HG03060 (cell line): ENCODE results near the gene PSD2.
"Not testable (repeated sequence)": the region's sequence is repeated elsewhere in the genome, so short reads cannot be mapped to it uniquely, and the experiment has no call there.

Experiments
- ATAC-seq: cut with Tn5 transposase; IDR thresholded peaks from one replicate; pipeline ENCODE4 v1.9.1; 2021; ENCODE audit warnings: low read depth, moderate number of reproducible peaks; ENCODE audit not compliant: unreplicated experiment

Gene PSD2

GRCh38 chr5:139788294-139788910 is 7.2 kb upstream of the PSD2 start:
- ATAC-seq = no peak

DNA sequence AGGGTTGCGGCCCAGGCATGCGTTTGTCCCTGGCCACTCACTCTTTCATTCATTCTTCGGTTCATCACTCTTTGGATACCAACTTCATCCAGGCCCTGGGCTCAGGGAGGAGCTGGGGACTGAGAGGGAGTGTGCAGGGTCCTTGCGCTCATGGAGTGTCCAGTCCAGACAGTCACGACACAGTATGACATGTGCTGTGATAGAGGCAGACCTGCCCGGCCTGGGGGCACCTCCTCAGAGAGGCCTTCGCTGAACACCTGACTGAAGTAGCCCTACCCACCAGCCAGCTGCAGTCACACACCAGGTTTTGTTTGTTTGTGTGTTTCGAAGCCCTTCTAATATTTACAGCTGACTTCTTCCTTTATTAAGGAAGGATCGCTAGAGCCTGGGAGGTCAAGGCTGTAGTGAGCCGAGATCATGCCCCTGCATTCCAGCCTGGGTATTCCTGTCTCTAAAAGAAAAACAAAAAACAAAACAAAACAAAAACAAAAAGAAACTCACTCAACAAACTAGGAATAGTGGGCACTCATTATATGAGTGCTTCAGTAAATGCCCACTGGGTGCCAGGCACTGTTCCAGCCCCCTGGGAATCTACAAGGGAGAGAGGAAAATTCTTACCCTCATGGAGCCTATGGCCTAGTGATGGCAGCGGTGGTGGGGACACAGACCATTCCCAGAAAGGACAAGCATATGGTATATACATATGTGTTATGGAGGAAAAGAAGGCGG is 6.3 kb upstream of the PSD2 start:
- no peak for ATAC-seq

- ATAC-seq = no peak
These were observed 5.8 kb upstream of the PSD2 start for GRCh38 chr5:139789845-139790189.

- ATAC-seq = no peak
These were observed 3.4 kb upstream of the PSD2 start for GRCh38 chr5:139792218-139792617.

DNA sequence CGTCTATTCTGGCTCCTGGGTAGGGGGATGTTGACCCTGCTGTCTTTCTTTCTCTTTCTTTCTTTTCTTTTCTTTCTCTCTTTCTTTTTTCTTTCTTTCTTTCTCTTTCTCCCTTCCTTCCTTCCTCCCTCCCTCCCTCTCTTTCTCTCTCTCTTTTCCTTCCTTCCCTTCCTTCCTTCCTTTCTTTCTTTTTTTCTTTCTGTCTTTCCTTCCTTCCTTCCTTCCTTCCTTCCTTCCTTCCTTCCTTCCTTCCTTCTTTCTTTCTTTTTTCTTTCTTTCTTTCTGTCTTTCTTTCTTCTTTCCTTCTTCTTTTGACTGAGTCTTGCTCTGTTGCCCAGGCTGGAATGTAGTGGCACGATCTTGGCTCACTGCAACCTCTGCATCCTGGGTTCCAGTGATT is 3.0 kb upstream of the PSD2 start:
- not testable (repeated sequence) for ATAC-seq

DNA sequence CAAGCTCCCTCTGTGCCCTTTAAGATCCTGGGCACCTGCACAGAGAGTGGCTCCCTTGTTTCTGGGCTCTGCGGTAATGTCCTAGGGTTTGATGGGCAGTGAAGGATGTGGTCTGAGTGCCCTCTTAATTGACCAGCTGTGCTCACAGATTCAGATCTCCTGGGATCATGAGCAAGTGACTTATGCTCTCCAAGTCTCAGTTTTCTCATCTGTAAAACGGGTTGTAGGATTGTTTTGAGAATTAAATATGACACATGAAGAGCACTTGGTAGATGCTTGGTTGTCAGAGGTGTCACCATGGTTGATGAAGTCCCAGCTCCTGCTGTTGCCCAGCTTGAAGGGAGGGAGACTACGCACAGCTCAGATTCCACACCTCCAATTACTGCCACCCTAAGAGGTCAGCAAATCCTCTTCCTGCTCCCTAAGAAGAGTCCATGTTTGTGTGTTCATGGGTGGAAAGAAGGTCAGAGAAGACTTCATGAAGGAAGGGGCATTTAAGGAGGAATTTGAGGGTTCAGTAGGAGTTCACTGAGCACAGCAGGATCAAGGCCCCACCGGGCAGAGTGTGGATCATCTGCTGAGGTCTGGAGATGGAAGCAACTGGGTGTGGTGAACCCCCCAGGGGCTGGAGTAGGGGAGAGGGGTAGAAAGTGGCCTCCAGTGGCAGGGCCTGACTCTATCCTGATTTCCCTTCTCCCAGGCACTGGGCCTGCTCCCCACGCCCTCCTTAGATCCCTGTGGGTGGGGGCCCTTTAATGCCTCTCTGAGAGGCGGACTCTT is 1.4 kb upstream of the PSD2 start:
- no peak for ATAC-seq

GRCh38 chr5:139796061-139796806 is 626 bp downstream of the PSD2 start:
- ATAC-seq = no peak

- no peak for ATAC-seq
These were observed 1.7 kb downstream of the PSD2 start for GRCh38 chr5:139797335-139797734.

- no peak for ATAC-seq
These were observed 2.4 kb downstream of the PSD2 start for GRCh38 chr5:139797856-139798510.

- ATAC-seq = no peak
These were observed 3.3 kb downstream of the PSD2 start for GRCh38 chr5:139798883-139799282.

DNA sequence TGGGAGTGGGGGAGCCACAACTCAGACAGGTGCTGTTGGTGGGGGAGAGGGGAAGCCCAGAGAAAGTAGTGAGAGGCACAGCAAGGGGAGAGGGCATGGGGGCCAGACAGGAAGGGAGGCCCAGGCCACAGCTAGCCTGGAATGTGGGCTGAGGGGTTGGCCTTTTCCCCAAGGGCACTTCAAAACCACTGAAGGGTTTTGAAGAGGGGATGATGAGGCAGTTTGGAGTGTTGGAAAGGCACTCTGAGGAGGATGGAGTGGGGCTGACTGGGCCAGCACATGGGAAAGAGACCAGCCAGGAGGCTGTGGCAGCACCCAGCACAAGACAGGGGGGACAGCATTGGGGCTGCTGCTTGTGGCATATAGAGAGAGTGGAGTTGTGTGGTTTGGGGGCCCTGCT is 3.8 kb downstream of the PSD2 start:
- no peak for ATAC-seq

DNA sequence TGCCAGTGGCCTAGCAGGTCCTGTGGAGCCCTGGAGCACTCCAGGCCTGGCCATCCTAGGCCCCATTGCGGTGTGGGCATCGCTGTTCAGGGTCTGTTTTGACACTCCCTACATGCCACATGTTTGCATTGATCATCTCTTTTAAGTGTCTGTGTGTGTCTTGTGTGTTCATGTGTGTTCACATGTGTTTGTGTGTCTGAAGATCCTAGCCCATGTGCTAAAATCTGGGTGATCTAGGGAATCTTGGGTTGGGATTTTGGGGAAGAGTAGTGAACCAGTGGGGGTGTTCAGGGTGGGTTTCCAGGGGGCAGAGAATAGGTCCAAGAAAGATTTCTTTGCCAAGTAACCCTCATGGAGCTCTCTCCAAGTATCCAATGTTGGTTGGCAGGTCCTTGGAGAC is 8.4 kb downstream of the PSD2 start:
- ATAC-seq = no peak

DNA sequence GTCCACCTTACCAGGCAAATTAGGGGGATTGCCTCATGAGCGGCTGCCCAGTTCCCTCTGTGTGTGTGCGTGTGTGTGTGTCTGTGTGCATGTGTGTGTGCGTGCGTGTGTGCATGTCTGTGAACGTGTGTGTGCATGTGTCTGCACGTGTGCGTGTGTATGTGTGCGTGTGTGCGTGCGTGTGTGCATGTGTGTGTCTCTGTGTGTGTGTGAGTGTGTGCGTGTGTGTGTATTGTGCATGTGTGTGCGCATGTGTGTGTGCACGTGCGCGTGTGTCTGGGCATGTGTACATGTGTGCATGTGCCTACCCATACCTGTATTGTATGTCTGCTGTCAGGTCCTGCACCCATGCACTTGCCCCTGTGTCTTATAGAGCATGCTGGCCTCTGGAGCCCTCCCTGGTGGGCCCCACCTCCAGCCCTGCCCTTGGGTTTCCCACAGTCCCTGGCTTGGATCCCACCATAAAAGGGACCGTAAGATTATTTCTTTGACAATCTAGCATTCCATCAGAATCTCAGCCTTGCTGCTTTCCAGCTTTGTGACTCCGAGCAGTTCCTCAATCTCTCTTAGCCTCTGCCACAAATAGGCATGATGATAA is 9.3 kb downstream of the PSD2 start:
- no peak for ATAC-seq

- ATAC-seq = no peak
These were observed 9.9 kb downstream of the PSD2 start for GRCh38 chr5:139805545-139805944.

- ATAC-seq = no peak
These were observed 10.5 kb downstream of the PSD2 start for GRCh38 chr5:139806111-139806510.

GRCh38 chr5:139806726-139807646 is 11.4 kb downstream of the PSD2 start:
- ATAC-seq = no peak

DNA sequence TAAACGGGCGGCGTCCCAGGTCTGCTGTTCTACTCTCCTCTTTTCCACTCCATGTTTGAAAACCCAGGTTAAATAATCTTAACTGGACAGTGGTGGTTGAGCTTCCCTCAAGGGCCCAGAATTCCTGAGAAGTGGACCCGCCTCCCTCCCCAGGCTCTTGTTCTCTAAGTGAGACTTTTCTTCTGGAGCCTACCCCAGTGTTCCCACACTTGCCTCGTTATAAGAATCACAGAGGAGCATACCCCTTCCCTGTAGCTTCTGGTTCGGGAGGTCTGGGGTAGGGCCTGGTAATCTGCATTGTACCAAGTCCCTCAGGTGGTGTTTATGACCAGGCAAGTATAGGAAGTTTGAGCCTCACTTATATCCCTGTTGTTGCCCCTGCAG is 12.0 kb downstream of the PSD2 start:
- no peak for ATAC-seq

- ATAC-seq = no peak
These were observed 13.1 kb downstream of the PSD2 start for GRCh38 chr5:139808481-139809330.
